Measurements from ENCODE around the gene CDH4. TPM values are rescaled to one million over a fixed set of nuclear protein-coding genes. Genes with fewer than 3 reads are reported as not detected.

The CDH4 gene
- polyA plus RNA-seq, 1 donor (not counting 4 experiments of a cell fraction or from before 2014, with no cell fraction given) = 2.2 TPM

GRCh38 chr20:61757678-61758563 is 505.9 kb downstream of the CDH4 start:
- Histone ChIP-seq H3K4me3 (ENCODE audit: control insufficient read depth in 2 of 3, extremely low read depth in 1 of 3, insufficient read depth in 2 of 3, low read depth in 1 of 3, low read length in 3 of 3) (no peak overlapping the region), H3K4me1 (ENCODE audit: control insufficient read depth, extremely low read depth, insufficient read depth, low read length) (peaks cover 12% of the 10 kb centered on the region), H3K4me2 (ENCODE audit: control insufficient read depth, extremely low read depth, insufficient read depth, low read depth, low read length) (no peak overlapping the region), H4K20me1 (ENCODE audit: control insufficient read depth, extremely low read depth, insufficient read depth, low read length) (peaks cover 2% of the 10 kb centered on the region), H3K9me1 (ENCODE audit: control insufficient read depth, extremely low read depth, insufficient read depth, low read length) (no peaks in the 10 kb centered on the region), H3K9me3 (ENCODE audit: control insufficient read depth, low read depth, low read length) (no peaks in the 10 kb centered on the region), H3K36me3 (ENCODE audit: control insufficient read depth in 2 of 2, extremely low read depth in 1 of 2, insufficient read depth in 2 of 2, low read length in 2 of 2) (no peaks in the 10 kb centered on the region), H3K9ac (ENCODE audit: control insufficient read depth, extremely low read depth, insufficient read depth, low read length) (no peak overlapping the region), H2AFZ (ENCODE audit: control insufficient read depth, low read length) (no peak overlapping the region), H3K79me2 (ENCODE audit: control insufficient read depth, insufficient read depth, low read length) (no peaks in the 10 kb centered on the region), H3K27me3 (ENCODE audit: control insufficient read depth, extremely low read depth, insufficient read depth, low read length) (peaks cover 14% of the 10 kb centered on the region), H3K27ac (ENCODE audit: control insufficient read depth, insufficient read depth, low read length) (no peak overlapping the region)
- FAIRE-seq (no peak), DNase-seq (ENCODE audit: low read depth, low spot score) (no peak)
- dilution Hi-C loops (cut with MboI; ENCODE audit: extremely low pct_ligation_motif_present, low sequenced_read_pairs) = no loop called here
- no peak for TF ChIP-seq EZH2 (IDR thresholded peaks at IDR 0.05; ENCODE audit: low read length)
- TF ChIP-seq, protein P1, sequence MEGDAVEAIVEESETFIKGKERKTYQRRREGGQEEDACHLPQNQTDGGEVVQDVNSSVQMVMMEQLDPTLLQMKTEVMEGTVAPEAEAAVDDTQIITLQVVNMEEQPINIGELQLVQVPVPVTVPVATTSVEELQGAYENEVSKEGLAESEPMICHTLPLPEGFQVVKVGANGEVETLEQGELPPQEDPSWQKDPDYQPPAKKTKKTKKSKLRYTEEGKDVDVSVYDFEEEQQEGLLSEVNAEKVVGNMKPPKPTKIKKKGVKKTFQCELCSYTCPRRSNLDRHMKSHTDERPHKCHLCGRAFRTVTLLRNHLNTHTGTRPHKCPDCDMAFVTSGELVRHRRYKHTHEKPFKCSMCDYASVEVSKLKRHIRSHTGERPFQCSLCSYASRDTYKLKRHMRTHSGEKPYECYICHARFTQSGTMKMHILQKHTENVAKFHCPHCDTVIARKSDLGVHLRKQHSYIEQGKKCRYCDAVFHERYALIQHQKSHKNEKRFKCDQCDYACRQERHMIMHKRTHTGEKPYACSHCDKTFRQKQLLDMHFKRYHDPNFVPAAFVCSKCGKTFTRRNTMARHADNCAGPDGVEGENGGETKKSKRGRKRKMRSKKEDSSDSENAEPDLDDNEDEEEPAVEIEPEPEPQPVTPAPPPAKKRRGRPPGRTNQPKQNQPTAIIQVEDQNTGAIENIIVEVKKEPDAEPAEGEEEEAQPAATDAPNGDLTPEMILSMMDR (optimal IDR thresholded peaks at IDR 0.05 in 1 of 3, IDR thresholded peaks at IDR 0.05 in 1 of 3, conservative IDR thresholded peaks at IDR 0.05 in 1 of 3; ENCODE audit: extremely low read depth in 1 of 3, insufficient read depth in 2 of 3, low read length in 3 of 3) = no peak

DNA sequence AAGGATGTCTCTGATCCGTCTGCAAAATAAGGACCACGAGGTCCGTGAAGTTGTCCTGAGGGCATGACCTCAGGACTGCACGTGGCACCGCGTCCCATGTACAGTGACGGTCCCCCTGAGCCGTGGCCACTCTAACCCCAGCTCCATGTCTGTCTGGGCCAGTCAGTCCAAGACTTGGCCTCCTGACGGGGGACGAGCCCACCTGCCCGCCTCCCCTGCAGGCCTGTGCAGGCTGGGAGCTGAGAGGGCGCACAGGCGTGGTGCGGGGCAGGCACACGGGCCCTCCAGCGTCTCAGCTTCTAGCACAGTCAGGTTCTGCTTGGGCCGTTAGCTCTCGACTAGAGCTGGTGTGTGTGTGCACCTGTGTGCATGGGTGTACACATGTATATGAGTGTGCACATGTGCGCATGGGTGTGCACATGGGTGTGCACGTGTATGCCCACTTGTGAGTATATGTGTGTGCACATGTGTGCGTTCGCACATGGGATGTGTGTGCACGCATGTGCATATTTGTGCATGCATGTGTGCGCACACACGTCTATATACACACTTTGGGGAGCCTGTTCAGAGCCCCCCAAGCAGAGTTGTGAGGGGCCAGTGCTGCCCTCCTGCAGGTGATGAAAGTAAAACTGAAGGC is 506.6 kb downstream of the CDH4 start:
- Histone ChIP-seq H3K4me1 (ENCODE audit: control insufficient read depth, extremely low read depth, insufficient read depth, low read length) (peaks cover 5% of the 10 kb centered on the region), H3K9me3 (ENCODE audit: control insufficient read depth, low read depth, low read length) (no peaks in the 10 kb centered on the region), H3K9me1 (ENCODE audit: control insufficient read depth, extremely low read depth, insufficient read depth, low read length) (no peaks in the 10 kb centered on the region), H3K9ac (ENCODE audit: control insufficient read depth, extremely low read depth, insufficient read depth, low read length) (no peak overlapping the region), H3K27ac (ENCODE audit: control insufficient read depth, insufficient read depth, low read length) (no peak overlapping the region), H4K20me1 (ENCODE audit: control insufficient read depth, extremely low read depth, insufficient read depth, low read length) (peaks cover 2% of the 10 kb centered on the region), H2AFZ (ENCODE audit: control insufficient read depth, low read length) (no peak overlapping the region), H3K36me3 (ENCODE audit: control insufficient read depth in 2 of 2, extremely low read depth in 1 of 2, insufficient read depth in 2 of 2, low read length in 2 of 2) (no peaks in the 10 kb centered on the region), H3K4me3 (ENCODE audit: control insufficient read depth in 2 of 3, extremely low read depth in 1 of 3, insufficient read depth in 2 of 3, low read depth in 1 of 3, low read length in 3 of 3) (no peak overlapping the region), H3K4me2 (ENCODE audit: control insufficient read depth, extremely low read depth, insufficient read depth, low read depth, low read length) (no peak overlapping the region), H3K79me2 (ENCODE audit: control insufficient read depth, insufficient read depth, low read length) (no peaks in the 10 kb centered on the region), H3K27me3 (ENCODE audit: control insufficient read depth, extremely low read depth, insufficient read depth, low read length) (peaks cover 14% of the 10 kb centered on the region)
- DNase-seq (ENCODE audit: low read depth, low spot score) (no peak), FAIRE-seq (no peak)
- TF ChIP-seq, protein P1 (optimal IDR thresholded peaks at IDR 0.05 in 1 of 3, IDR thresholded peaks at IDR 0.05 in 1 of 3, conservative IDR thresholded peaks at IDR 0.05 in 1 of 3; ENCODE audit: extremely low read depth in 1 of 3, insufficient read depth in 2 of 3, low read length in 3 of 3) = no peak
- TF ChIP-seq EZH2 (IDR thresholded peaks at IDR 0.05; ENCODE audit: low read length) = no peak
- dilution Hi-C loops (cut with MboI; ENCODE audit: extremely low pct_ligation_motif_present, low sequenced_read_pairs) = no loop called here

Measured in keratinocyte (primary cell).